HG03139 (cell line): Measurements from ENCODE around the gene ARMC6.
"Not testable (repeated sequence)": the region's sequence is repeated elsewhere in the genome, so short reads cannot be mapped to it uniquely, and the experiment has no call there.

ENCODE experiments used
- ATAC-seq: cut with Tn5 transposase; IDR thresholded peaks from one replicate; pipeline ENCODE4 v1.9.1; 2021; ENCODE audit not compliant: unreplicated experiment

ARMC6 gene

GRCh38 chr19:19022380-19022961 lies 10.9 kb upstream of the ARMC6 start:
- ATAC-seq, result no peak

GRCh38 chr19:19023376-19023775 lies 10.0 kb upstream of the ARMC6 start:
- ATAC-seq, result not testable (repeated sequence)

GRCh38 chr19:19025861-19026260 lies 7.5 kb upstream of the ARMC6 start:
- no peak for ATAC-seq

- ATAC-seq, result no peak
These were observed 7.0 kb upstream of the ARMC6 start for GRCh38 chr19:19026299-19026971.

- ATAC-seq, result no peak
These were observed 6.2 kb upstream of the ARMC6 start for GRCh38 chr19:19027228-19027627.

GRCh38 chr19:19028526-19028925 lies 4.9 kb upstream of the ARMC6 start:
- no peak for ATAC-seq

GRCh38 chr19:19031891-19032290 lies 1.5 kb upstream of the ARMC6 start:
- no peak for ATAC-seq

GRCh38 chr19:19032420-19033175 lies 805 bp upstream of the ARMC6 start:
- peak; percentile 42 for ATAC-seq

GRCh38 chr19:19033176-19033425 lies 302 bp upstream of the ARMC6 start:
- no peak for ATAC-seq

- ATAC-seq, result no peak
These were observed 811 bp downstream of the ARMC6 start for GRCh38 chr19:19034204-19034624.

- no peak for ATAC-seq
These were observed 6.5 kb downstream of the ARMC6 start for GRCh38 chr19:19039901-19040300.

GRCh38 chr19:19040417-19040816 lies 7.0 kb downstream of the ARMC6 start:
- no peak for ATAC-seq

GRCh38 chr19:19042732-19043280 lies 9.4 kb downstream of the ARMC6 start:
- ATAC-seq, result no peak

GRCh38 chr19:19043481-19043880 lies 10.1 kb downstream of the ARMC6 start:
- ATAC-seq, result no peak

GRCh38 chr19:19043881-19044280 lies 10.5 kb downstream of the ARMC6 start:
- ATAC-seq, result no peak

- ATAC-seq, result no peak
These were observed 16.0 kb downstream of the ARMC6 start for GRCh38 chr19:19049406-19049805.

GRCh38 chr19:19050104-19050503 lies 16.7 kb downstream of the ARMC6 start:
- ATAC-seq, result no peak

- no peak for ATAC-seq
These were observed 17.3 kb downstream of the ARMC6 start for GRCh38 chr19:19050731-19051130.

GRCh38 chr19:19051478-19052213 lies 18.2 kb downstream of the ARMC6 start:
- ATAC-seq, result no peak

GRCh38 chr19:19052921-19053320 lies 19.5 kb downstream of the ARMC6 start:
- ATAC-seq, result no peak

- no peak for ATAC-seq
These were observed 20.3 kb downstream of the ARMC6 start for GRCh38 chr19:19053508-19054314.
